Stomach smooth muscle (tissue), 2 donors: ENCODE results near the gene HSBP1L1.

ENCODE experiments used
- H3K27ac ChIP-seq: one replicate; pipeline ENCODE4 v1.7.0; 2013; ENCODE audit warnings: mild to moderate bottlenecking, low read length, inconsistent platforms
- H3K27me3 ChIP-seq, 2 donors: one replicate each; pipeline ENCODE4 v1.7.0; 2013; ENCODE audit warnings: low read length in 2 of 2; ENCODE audit not compliant: insufficient read depth in 2 of 2, control insufficient read depth in 1 of 2
- H3K36me3 ChIP-seq, 2 donors: one replicate each; pipeline ENCODE4 v1.7.0; 2013; ENCODE audit warnings: low read length in 2 of 2; ENCODE audit not compliant: control insufficient read depth in 2 of 2, insufficient read depth in 2 of 2
- H3K4me1 ChIP-seq: one replicate; pipeline ENCODE4 v1.7.0; 2013; ENCODE audit warnings: low read length; ENCODE audit not compliant: control insufficient read depth, insufficient read depth
- H3K4me3 ChIP-seq, 2 donors: one replicate each; pipeline ENCODE4 v1.7.0; 2013; ENCODE audit warnings: low read length in 2 of 2
- H3K9ac ChIP-seq, 2 donors: one replicate each; pipeline ENCODE4 v1.7.0; 2013; ENCODE audit warnings: low read length in 2 of 2, mild to moderate bottlenecking in 1 of 2
- H3K9me3 ChIP-seq, 2 donors: one replicate each; pipeline ENCODE4 v1.7.0; 2013; ENCODE audit warnings: low read length in 2 of 2; ENCODE audit not compliant: control insufficient read depth in 2 of 2
- donor health status: healthy.
- donor health status: Pancreatic carcinoma.

The HSBP1L1 gene

GRCh38 chr18:79975043-79975442 is 10.6 kb downstream of the HSBP1L1 start:
- Histone ChIP-seq H3K9ac (no peak overlapping the region), H3K27ac (no peak overlapping the region), H3K4me1 (no peaks in the 10 kb centered on the region), H3K4me3 (no peak overlapping the region), H3K36me3 (peaks cover 19 to 22% of the 10 kb centered on the region in 2 donors), H3K9me3 (no peaks in the 10 kb centered on the region), H3K27me3 (no peaks in the 10 kb centered on the region)

DNA sequence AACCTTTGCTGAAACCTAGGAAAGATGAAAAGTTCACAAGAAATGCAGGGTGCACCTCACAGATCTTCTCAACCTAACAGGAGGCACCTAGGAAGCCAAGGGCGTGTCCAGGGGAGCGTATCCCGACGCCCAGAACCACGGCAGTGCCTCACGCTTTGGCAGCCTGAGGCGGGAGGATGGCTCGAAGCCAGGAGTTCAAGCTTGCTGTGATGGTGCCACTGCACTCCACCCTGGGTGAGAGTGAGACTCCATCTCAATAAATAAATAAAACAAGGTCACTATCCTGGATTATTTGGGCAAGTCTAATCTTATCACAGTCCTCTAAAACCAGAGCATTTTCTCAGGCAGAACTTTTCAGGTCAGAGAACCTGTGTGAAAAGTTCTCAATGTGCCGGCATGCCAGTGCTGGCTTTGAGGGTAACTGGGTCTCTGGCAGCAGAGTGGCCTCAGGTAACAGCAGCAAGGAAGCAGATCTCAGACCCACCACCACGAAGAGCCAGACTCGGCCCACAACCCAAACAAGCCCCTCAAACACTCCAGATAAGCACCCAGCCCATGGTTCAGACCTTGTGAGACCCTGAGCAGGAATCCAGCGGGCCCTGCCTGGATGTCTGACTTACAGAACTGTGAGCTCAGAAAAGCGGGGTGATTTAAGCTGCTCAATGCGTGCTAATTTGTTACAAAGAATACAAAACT is 11.7 kb downstream of the HSBP1L1 start:
- no peak overlapping the region for H3K9ac ChIP-seq
- H3K36me3 ChIP-seq, result peaks cover 14 to 16% of the 10 kb centered on the region in 2 donors
- no peak overlapping the region for H3K4me3 ChIP-seq
- H3K9me3 ChIP-seq, result no peaks in the 10 kb centered on the region
- no peaks in the 10 kb centered on the region for H3K4me1 ChIP-seq
- no peak overlapping the region for H3K27ac ChIP-seq
- no peaks in the 10 kb centered on the region for H3K27me3 ChIP-seq

DNA sequence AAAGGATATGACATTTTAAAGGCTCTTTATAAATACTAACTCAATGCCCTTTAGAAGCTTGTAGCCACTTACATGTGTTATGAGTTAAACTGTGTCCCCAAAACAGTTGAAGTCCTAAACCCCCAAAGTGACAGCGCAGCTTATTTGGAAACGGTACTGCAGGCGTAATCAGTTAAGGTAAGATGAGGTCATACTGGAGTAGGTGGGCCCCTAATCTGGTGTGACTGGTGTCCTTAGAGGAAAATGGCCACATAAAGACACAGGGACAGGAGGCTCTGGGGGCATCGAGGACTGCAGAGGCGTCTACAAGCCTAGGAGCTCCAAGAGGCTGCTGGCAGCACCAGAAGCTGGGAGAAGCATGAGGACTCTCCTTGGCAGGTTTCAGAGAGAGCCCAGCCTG is 15.4 kb downstream of the HSBP1L1 start:
- H3K36me3 ChIP-seq, result peaks cover 0 to 4% of the 10 kb centered on the region in 2 donors
- H3K4me3 ChIP-seq, result no peak overlapping the region
- H3K9me3 ChIP-seq, result no peaks in the 10 kb centered on the region
- H3K4me1 ChIP-seq, result no peaks in the 10 kb centered on the region
- H3K9ac ChIP-seq, result no peak overlapping the region
- H3K27ac ChIP-seq, result no peak overlapping the region
- H3K27me3 ChIP-seq, result no peaks in the 10 kb centered on the region

- Histone ChIP-seq H3K36me3 (peaks cover 0 to 5% of the 10 kb centered on the region in 2 donors), H3K4me1 (no peaks in the 10 kb centered on the region), H3K27ac (no peak overlapping the region), H3K9me3 (no peaks in the 10 kb centered on the region), H3K4me3 (no peak overlapping the region), H3K27me3 (no peaks in the 10 kb centered on the region), H3K9ac (no peak overlapping the region)
These were observed 16.1 kb downstream of the HSBP1L1 start for GRCh38 chr18:79980585-79980984.

DNA sequence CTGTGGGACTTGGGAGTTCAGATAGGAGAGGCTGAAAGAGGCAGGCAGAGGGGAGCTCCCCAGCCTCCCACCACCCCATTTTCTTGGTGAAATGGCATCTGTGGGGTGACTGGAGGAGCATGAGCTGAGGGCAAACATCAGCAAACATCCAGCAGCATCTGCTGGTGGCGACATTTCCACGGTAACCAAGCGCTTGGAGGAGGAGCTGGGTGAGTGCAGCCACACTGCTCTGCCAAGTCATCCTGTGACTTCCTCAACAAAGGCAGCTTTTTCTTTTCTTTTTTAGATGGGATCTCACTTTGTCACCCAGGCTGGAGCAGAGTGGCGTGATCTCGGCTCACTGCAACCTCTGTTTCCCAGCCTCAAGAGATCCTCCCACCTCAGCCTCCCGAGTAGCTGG is 18.3 kb downstream of the HSBP1L1 start:
- Histone ChIP-seq H3K4me3 (no peak overlapping the region), H3K4me1 (peaks cover 9% of the 10 kb centered on the region), H3K27me3 (no peaks in the 10 kb centered on the region), H3K36me3 (peaks cover 0 to 5% of the 10 kb centered on the region in 2 donors), H3K27ac (no peak overlapping the region), H3K9ac (no peak overlapping the region), H3K9me3 (no peaks in the 10 kb centered on the region)

DNA sequence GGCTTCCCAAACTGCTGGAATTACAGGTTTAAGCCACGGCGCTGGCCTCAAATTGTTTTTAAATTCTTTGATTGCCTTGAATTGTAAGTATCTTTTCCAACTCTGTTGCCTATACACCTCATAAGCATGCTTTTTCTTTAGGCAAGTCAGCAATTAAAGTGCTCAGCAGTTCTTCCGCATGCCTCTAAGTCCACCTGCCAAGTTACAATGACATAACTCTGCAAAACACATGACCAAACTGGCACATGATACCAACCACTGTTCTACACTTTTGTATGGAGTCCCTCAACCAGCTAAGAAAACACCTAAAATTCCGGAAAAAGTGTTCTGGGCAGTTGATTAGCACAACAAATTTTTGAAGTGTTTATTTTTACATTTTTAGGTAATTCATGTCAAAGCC is 18.8 kb downstream of the HSBP1L1 start:
- H3K4me1 ChIP-seq, result peaks cover 9% of the 10 kb centered on the region

GRCh38 chr18:79983793-79984192 is 19.4 kb downstream of the HSBP1L1 start:
- peaks cover 10% of the 10 kb centered on the region for H3K4me1 ChIP-seq
- no peaks in the 10 kb centered on the region for H3K27me3 ChIP-seq
- H3K4me3 ChIP-seq, result no peak overlapping the region
- H3K36me3 ChIP-seq, result peaks cover 0 to 5% of the 10 kb centered on the region in 2 donors
- H3K9me3 ChIP-seq, result no peaks in the 10 kb centered on the region
- H3K27ac ChIP-seq, result no peak overlapping the region
- H3K9ac ChIP-seq, result no peak overlapping the region

More for the DNA sequence above, 18.8 kb downstream of the HSBP1L1 start:
- Histone ChIP-seq H3K9me3 (no peaks in the 10 kb centered on the region), H3K36me3 (peaks cover 0 to 5% of the 10 kb centered on the region in 2 donors), H3K27ac (no peak overlapping the region), H3K4me3 (no peak overlapping the region), H3K27me3 (no peaks in the 10 kb centered on the region), H3K9ac (no peak overlapping the region)

GRCh38 chr18:79985172-79985571 is 20.7 kb downstream of the HSBP1L1 start:
- H3K4me1 ChIP-seq, result peaks cover 14% of the 10 kb centered on the region
- H3K27me3 ChIP-seq, result no peaks in the 10 kb centered on the region
- H3K27ac ChIP-seq, result no peak overlapping the region
- peaks cover 0 to 5% of the 10 kb centered on the region in 2 donors for H3K36me3 ChIP-seq
- no peaks in the 10 kb centered on the region for H3K9me3 ChIP-seq
- no peak overlapping the region for H3K9ac ChIP-seq
- H3K4me3 ChIP-seq, result no peak overlapping the region

- H3K36me3 ChIP-seq, result peaks cover 0 to 5% of the 10 kb centered on the region in 2 donors
- H3K4me3 ChIP-seq, result peak overlapping the region; percentile 18 to 23
- no peaks in the 10 kb centered on the region for H3K9me3 ChIP-seq
- H3K27ac ChIP-seq, result no peak overlapping the region
- no peaks in the 10 kb centered on the region for H3K27me3 ChIP-seq
- H3K4me1 ChIP-seq, result peaks cover 14% of the 10 kb centered on the region
- peak overlapping the region; percentile 47 to 91 for H3K9ac ChIP-seq
These were observed 22.3 kb downstream of the HSBP1L1 start for GRCh38 chr18:79986726-79987125.

DNA sequence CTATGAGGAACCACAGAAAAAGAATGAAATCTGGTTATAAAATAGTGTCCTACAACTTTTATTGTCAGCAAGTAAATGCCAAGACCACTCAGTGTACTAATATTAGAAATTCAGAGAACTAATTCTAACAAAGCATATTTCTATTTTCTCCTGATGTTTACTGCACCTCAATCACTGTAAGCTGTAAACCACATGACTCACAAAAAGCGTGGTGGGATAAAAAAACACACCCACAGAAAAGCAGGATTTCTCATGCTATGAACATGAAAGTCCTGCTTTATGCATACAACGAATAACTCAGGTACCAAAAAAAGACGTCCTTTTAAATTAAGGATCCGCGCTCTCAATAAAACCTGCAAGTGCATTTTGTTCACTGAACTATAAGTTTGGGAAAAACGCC is 23.1 kb downstream of the HSBP1L1 start:
- Histone ChIP-seq H3K9me3 (no peaks in the 10 kb centered on the region), H3K4me1 (peaks cover 14% of the 10 kb centered on the region)

DNA sequence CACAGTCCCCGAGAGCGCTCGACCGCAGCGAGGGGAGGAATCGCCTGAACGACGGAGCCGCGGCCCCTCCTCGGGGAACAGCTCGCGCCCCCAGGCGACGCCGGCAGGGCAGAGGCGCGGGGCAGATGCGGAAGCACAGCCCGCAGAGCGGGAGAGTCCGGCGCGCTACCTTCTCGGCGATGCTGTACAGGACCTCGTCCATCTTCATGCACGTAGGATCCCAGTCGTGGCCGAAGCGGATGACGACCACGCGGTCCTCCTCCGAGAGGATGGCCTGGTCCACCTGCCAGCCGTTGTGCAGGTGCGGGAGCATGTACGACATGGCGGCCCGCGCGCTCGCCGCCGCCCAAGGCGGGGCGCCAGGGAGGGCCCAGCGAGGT is 23.6 kb downstream of the HSBP1L1 start:
- H3K9me3 ChIP-seq, result no peaks in the 10 kb centered on the region
- peak overlapping the region; percentile 85 to 91 for H3K9ac ChIP-seq
- no peaks in the 10 kb centered on the region for H3K27me3 ChIP-seq
- peaks cover 14% of the 10 kb centered on the region for H3K4me1 ChIP-seq
- H3K36me3 ChIP-seq, result peaks cover 0 to 5% of the 10 kb centered on the region in 2 donors
- peak overlapping the region; percentile 93 for H3K27ac ChIP-seq
- H3K4me3 ChIP-seq, result peak overlapping the region; percentile 98

More for the DNA sequence above, 23.1 kb downstream of the HSBP1L1 start:
- Histone ChIP-seq H3K27me3 (no peaks in the 10 kb centered on the region), H3K9ac (peak overlapping the region; percentile 85 to 91), H3K27ac (peak overlapping the region; percentile 93), H3K4me3 (peak overlapping the region; percentile 98), H3K36me3 (peaks cover 0 to 5% of the 10 kb centered on the region in 2 donors)
